ENCODE measurements around the gene DENND11.
A peak's percentile ranks its signal among the peaks of the same experiment; 100 is the strongest.
"Not testable (repeated sequence)": the region's sequence is repeated elsewhere in the genome, so short reads cannot be mapped to it uniquely, and the experiment has no call there.

Gene DENND11

DNA sequence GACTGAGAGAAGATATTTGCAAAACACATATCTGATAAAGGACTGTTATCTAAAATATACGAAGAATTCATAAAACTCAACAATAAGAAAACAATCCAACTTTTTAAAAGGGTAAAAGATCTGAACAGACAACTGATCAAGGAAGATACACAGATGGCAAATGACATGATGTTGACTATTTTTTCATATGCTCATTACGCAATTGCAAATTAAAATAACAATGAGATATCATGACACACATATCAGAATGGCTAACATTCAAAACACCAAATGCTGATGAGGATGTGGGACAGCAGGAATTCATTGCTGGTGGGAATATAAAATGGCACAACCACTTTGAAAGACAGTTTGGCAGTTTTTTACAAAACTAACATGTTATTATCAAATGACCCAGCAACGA lies 8.9 kb downstream of the DENND11 start:
- ATAC-seq = no peak
- TF ChIP-seq ZFP30 (CRISPR knock-in tag; IDR thresholded peaks at IDR 0.05) (no peak), CSRNP3 (CRISPR knock-in tag; IDR thresholded peaks at IDR 0.05) (no peak), ZNF565 (CRISPR knock-in tag; conservative IDR thresholded peaks at IDR 0.05; ENCODE audit: low read depth) (no peak), CSDC2 (CRISPR knock-in tag; IDR thresholded peaks at IDR 0.05) (no peak), OSR1 (CRISPR knock-in tag; IDR thresholded peaks at IDR 0.05) (no peak), PPARA (CRISPR knock-in tag; IDR thresholded peaks at IDR 0.05; ENCODE audit: borderline replicate concordance) (no peak), ZFP3 (CRISPR knock-in tag; IDR thresholded peaks at IDR 0.05) (no peak), ESRRG (CRISPR knock-in tag; IDR thresholded peaks at IDR 0.05) (no peak), ZC3H10 (CRISPR knock-in tag; IDR thresholded peaks at IDR 0.05) (no peak)
- TF ChIP-seq, protein P1, sequence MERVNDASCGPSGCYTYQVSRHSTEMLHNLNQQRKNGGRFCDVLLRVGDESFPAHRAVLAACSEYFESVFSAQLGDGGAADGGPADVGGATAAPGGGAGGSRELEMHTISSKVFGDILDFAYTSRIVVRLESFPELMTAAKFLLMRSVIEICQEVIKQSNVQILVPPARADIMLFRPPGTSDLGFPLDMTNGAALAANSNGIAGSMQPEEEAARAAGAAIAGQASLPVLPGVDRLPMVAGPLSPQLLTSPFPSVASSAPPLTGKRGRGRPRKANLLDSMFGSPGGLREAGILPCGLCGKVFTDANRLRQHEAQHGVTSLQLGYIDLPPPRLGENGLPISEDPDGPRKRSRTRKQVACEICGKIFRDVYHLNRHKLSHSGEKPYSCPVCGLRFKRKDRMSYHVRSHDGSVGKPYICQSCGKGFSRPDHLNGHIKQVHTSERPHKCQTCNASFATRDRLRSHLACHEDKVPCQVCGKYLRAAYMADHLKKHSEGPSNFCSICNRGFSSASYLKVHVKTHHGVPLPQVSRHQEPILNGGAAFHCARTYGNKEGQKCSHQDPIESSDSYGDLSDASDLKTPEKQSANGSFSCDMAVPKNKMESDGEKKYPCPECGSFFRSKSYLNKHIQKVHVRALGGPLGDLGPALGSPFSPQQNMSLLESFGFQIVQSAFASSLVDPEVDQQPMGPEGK (CRISPR knock-in tag; IDR thresholded peaks at IDR 0.05; ENCODE audit: borderline replicate concordance) = no peak
- TF ChIP-seq, protein P2, sequence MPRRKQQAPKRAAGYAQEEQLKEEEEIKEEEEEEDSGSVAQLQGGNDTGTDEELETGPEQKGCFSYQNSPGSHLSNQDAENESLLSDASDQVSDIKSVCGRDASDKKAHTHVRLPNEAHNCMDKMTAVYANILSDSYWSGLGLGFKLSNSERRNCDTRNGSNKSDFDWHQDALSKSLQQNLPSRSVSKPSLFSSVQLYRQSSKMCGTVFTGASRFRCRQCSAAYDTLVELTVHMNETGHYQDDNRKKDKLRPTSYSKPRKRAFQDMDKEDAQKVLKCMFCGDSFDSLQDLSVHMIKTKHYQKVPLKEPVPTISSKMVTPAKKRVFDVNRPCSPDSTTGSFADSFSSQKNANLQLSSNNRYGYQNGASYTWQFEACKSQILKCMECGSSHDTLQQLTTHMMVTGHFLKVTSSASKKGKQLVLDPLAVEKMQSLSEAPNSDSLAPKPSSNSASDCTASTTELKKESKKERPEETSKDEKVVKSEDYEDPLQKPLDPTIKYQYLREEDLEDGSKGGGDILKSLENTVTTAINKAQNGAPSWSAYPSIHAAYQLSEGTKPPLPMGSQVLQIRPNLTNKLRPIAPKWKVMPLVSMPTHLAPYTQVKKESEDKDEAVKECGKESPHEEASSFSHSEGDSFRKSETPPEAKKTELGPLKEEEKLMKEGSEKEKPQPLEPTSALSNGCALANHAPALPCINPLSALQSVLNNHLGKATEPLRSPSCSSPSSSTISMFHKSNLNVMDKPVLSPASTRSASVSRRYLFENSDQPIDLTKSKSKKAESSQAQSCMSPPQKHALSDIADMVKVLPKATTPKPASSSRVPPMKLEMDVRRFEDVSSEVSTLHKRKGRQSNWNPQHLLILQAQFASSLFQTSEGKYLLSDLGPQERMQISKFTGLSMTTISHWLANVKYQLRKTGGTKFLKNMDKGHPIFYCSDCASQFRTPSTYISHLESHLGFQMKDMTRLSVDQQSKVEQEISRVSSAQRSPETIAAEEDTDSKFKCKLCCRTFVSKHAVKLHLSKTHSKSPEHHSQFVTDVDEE (CRISPR knock-in tag; IDR thresholded peaks at IDR 0.05) = no peak

GRCh38 chr7:141691961-141692360 lies 10.0 kb downstream of the DENND11 start:
- ATAC-seq = no peak
- no peak for TF ChIP-seq CSDC2 (CRISPR knock-in tag; IDR thresholded peaks at IDR 0.05)
- TF ChIP-seq ZNF8 (CRISPR knock-in tag; IDR thresholded peaks at IDR 0.05) = no peak
- TF ChIP-seq ZNF565 (CRISPR knock-in tag; conservative IDR thresholded peaks at IDR 0.05; ENCODE audit: low read depth) = no peak
- no peak for TF ChIP-seq SNAI2 (CRISPR knock-in tag; IDR thresholded peaks at IDR 0.05)
- no peak for TF ChIP-seq ZC3H10 (CRISPR knock-in tag; IDR thresholded peaks at IDR 0.05)
- TF ChIP-seq ZFP30 (CRISPR knock-in tag; IDR thresholded peaks at IDR 0.05) = no peak
- no peak for TF ChIP-seq ISL1 (CRISPR knock-in tag; IDR thresholded peaks at IDR 0.05)
- no peak for TF ChIP-seq ZNF70 (CRISPR knock-in tag; IDR thresholded peaks at IDR 0.05)

DNA sequence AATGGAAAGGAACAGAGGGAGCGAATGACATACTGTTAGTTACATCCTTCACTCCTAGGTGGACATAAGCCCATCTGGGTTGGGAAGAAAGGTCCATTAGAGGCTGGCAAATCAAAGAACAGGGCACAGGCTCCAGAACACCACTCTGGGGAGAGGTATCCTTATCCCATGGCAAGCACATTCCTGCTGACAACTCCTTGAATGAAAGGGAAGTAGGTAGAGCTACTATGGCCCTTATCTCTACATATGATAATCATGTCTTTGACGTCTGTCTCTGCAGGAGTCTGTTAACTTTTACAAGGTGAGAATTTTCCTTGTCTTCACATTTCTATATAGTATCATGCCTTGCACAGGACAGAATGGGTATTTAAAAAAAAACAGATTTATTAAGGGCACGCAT lies 10.4 kb downstream of the DENND11 start:
- no peak for ATAC-seq
- TF ChIP-seq ZNF565 (CRISPR knock-in tag; conservative IDR thresholded peaks at IDR 0.05; ENCODE audit: low read depth) = no peak
- no peak for TF ChIP-seq BACH2 (CRISPR knock-in tag; IDR thresholded peaks at IDR 0.05; ENCODE audit: borderline replicate concordance)
- TF ChIP-seq, protein P1 (CRISPR knock-in tag; IDR thresholded peaks at IDR 0.05; ENCODE audit: borderline replicate concordance) = no peak
- TF ChIP-seq OSR1 (CRISPR knock-in tag; IDR thresholded peaks at IDR 0.05) = no peak
- no peak for TF ChIP-seq CSRNP3 (CRISPR knock-in tag; IDR thresholded peaks at IDR 0.05)
- TF ChIP-seq ZNF8 (CRISPR knock-in tag; IDR thresholded peaks at IDR 0.05) = no peak
- no peak for TF ChIP-seq ZC3H10 (CRISPR knock-in tag; IDR thresholded peaks at IDR 0.05)

- ATAC-seq = not testable (repeated sequence)
Observed at GRCh38 chr7:141689072-141689825, 12.7 kb downstream of the DENND11 start.

More at GRCh38 chr7:141689072-141689825, 12.7 kb downstream of the DENND11 start:
- TF ChIP-seq ZNF8 (CRISPR knock-in tag; IDR thresholded peaks at IDR 0.05) = 0 out of 2 replicates have a peak, but pooled peaks have one; percentile 51
